GM19240 (cell line): ENCODE results near the gene HPD.

Source experiments
- DNase-seq: peaks from one replicate; pipeline ENCODE4 v3.0.0; 2011; ENCODE audit warnings: low spot score; ENCODE audit not compliant: insufficient read length

The HPD gene

GRCh38 chr12:121811434-121812319 lies 47.0 kb downstream of the HPD start:
- DNase-seq: peak; percentile 96

- no peak for DNase-seq
Observed at GRCh38 chr12:121810833-121811433, 47.7 kb downstream of the HPD start.

- DNase-seq: no peak
Observed at GRCh38 chr12:121810234-121810817, 48.3 kb downstream of the HPD start.

GRCh38 chr12:121809712-121810116 lies 48.9 kb downstream of the HPD start:
- no peak for DNase-seq

- DNase-seq: no peak
Observed at GRCh38 chr12:121808623-121809022, 50.0 kb downstream of the HPD start.

- DNase-seq: no peak
Observed at GRCh38 chr12:121807642-121808347, 50.9 kb downstream of the HPD start.

GRCh38 chr12:121806546-121807423 lies 51.9 kb downstream of the HPD start:
- DNase-seq: no peak

GRCh38 chr12:121806009-121806545 lies 52.6 kb downstream of the HPD start:
- no peak for DNase-seq

- no peak for DNase-seq
Observed at GRCh38 chr12:121805171-121806008, 53.3 kb downstream of the HPD start.

- DNase-seq: no peak
Observed at GRCh38 chr12:121804417-121805111, 54.1 kb downstream of the HPD start.

- DNase-seq: no peak
Observed at GRCh38 chr12:121803861-121804416, 54.7 kb downstream of the HPD start, which contains the start of gene SETD1B. TSS of gene SETD1B (plus strand) at chr12:121804009. CDS start at chr12:121804738, 729 bp downstream.

GRCh38 chr12:121802843-121803698 lies 55.6 kb downstream of the HPD start:
- peak; percentile 85 for DNase-seq

- DNase-seq: no peak
Observed at GRCh38 chr12:121802485-121802842, 56.2 kb downstream of the HPD start.

- DNase-seq: no peak
Observed at GRCh38 chr12:121801595-121802484, 56.8 kb downstream of the HPD start.

- DNase-seq: no peak
Observed at GRCh38 chr12:121800694-121801594, 57.7 kb downstream of the HPD start.
